Ascending aorta (tissue), 2 donors: ENCODE data around the gene AK8. TPM values are rescaled to one million over a fixed set of nuclear protein-coding genes. Genes with fewer than 3 reads are reported as not detected.

ENCODE experiments used
- DNase-seq, 2 donors: peaks; one replicate each; pipeline ENCODE4 v3.0.0-alpha.2; 2019; ENCODE audit warnings: low spot score in 2 of 2
- H3K27ac ChIP-seq, 2 donors: fragments of 200-600 bp; sonication (generic); one replicate each; pipeline ENCODE4 v1.5.1; 2016 to 2017; ENCODE audit warnings: mild to moderate bottlenecking in 1 of 2
- H3K27me3 ChIP-seq: fragments of 200-600 bp; sonication (generic); one replicate; pipeline ENCODE4 v1.5.1; 2017
- H3K36me3 ChIP-seq, 2 donors: fragments of 200-600 bp; sonication (generic); one replicate each; pipeline ENCODE4 v1.5.1; 2016
- H3K4me1 ChIP-seq, 2 donors: fragments of 200-600 bp; sonication (generic); one replicate each; pipeline ENCODE4 v1.5.1; 2016 to 2017; ENCODE audit warnings: mild to moderate bottlenecking in 1 of 2
- H3K4me3 ChIP-seq, 2 donors: fragments of 200-600 bp; sonication (generic); one replicate each; pipeline ENCODE4 v1.5.1; 2016 to 2017; ENCODE audit warnings: mild to moderate bottlenecking in 1 of 2
- H3K9me3 ChIP-seq, 2 donors: fragments of 200-600 bp; sonication (generic); one replicate each; pipeline ENCODE4 v1.5.1; 2016
- CTCF ChIP-seq, 3 experiments: fragments of 200-600 bp in 2 of 3; fragments of 450-650 bp in 1 of 3; sonication (generic) in 2 of 3; IDR thresholded peaks; one replicate each; pipeline ENCODE4 v1.5.1; 2016 to 2019; ENCODE audit warnings: antibody characterized with exemption in 3 of 3, mild to moderate bottlenecking in 1 of 3, moderate library complexity in 1 of 3
- intact Hi-C: fragments of 100-400 bp; cut with DNase I; formaldehyde crosslinking; loops from one replicate; pipeline ENCODE4 v1.15.1; 2023
- total RNA-seq: library from RNA; depleted of rRNA; stranded (reverse); fragments of >200 nt; gene quantifications from one replicate; pipeline ENCODE4 v1.1.0, GENCODE V29; 2016

Gene AK8
- total RNA-seq, 1 donor from 2014 or later: not detected

- no peaks in the 10 kb centered on the region for H3K4me1 ChIP-seq
- TF ChIP-seq CTCF (IDR thresholded peaks at IDR 0.05): no peak
- intact Hi-C loops: no loop called here
- no peak overlapping the region for H3K27ac ChIP-seq
- no peak for DNase-seq
- H3K9me3 ChIP-seq: no peaks in the 10 kb centered on the region
- peaks cover 54 to 67% of the 10 kb centered on the region in 2 donors for H3K36me3 ChIP-seq
- no peak overlapping the region for H3K4me3 ChIP-seq
- H3K27me3 ChIP-seq: no peaks in the 10 kb centered on the region
These were observed 17.1 kb upstream of the AK8 start for GRCh38 chr9:132894862-132895835.

- no peak for DNase-seq
- H3K27me3 ChIP-seq: no peaks in the 10 kb centered on the region
- no peak overlapping the region for H3K27ac ChIP-seq
- no peaks in the 10 kb centered on the region for H3K4me1 ChIP-seq
- TF ChIP-seq CTCF (IDR thresholded peaks at IDR 0.05): no peak
- intact Hi-C loops: no loop called here
- no peak overlapping the region for H3K4me3 ChIP-seq
- no peaks in the 10 kb centered on the region for H3K9me3 ChIP-seq
- peaks cover 47 to 59% of the 10 kb centered on the region in 2 donors for H3K36me3 ChIP-seq
These were observed 16.3 kb upstream of the AK8 start for GRCh38 chr9:132894346-132894745.

DNA sequence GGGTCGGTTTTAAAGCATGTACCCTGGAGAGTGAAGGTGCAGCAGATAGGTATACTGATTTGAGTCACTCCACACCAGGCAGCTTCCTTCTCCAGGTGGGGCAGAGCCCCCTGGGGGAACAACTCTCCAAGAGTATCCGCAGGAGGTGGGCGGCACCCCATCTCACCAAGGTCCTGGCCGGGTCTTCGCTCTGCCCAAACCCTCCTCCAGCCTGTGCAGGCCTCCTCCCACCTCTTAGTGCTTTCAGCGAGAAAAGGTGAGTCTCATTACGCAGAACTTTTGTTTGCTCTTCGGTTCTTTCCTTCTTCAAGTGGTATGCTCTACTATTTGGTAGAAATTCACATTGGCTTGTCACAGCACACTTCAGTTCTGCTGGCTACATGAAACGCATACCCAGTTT, 14.3 kb upstream of the AK8 start:
- H3K9me3 ChIP-seq: no peaks in the 10 kb centered on the region
- intact Hi-C loops: loop anchor here (2.0 kb wide), 1 partner anchor 60 kb away; no protein-coding TSS in a partner anchor
- no peaks in the 10 kb centered on the region for H3K4me1 ChIP-seq
- no peak overlapping the region for H3K4me3 ChIP-seq
- H3K27ac ChIP-seq: no peak overlapping the region
- no peaks in the 10 kb centered on the region for H3K27me3 ChIP-seq
- DNase-seq: peak in 1 of 2 donors; percentile 11
- no peak for TF ChIP-seq CTCF (IDR thresholded peaks at IDR 0.05)
- peaks cover 29 to 43% of the 10 kb centered on the region in 2 donors for H3K36me3 ChIP-seq

DNA sequence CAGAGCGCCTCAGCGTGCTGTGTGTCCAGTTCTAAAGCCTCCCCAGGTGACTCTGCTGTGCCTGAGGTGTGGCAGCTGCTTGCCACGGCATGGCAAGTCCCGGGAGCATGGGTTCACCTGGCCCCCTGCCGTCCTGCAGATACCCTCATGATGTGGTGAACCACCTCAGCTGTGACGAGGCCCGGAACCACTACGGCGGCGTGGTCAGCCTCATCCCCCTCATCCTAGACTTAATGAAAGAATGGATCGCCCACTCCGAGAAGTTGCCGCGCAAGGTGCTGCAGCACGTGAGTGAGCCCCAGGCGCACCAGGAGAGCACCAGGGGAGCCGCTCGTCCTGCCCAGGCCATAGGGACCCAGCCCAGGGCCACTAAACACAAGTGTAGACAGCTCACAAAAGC, 10.1 kb upstream of the AK8 start:
- Histone ChIP-seq H3K9me3 (no peaks in the 10 kb centered on the region), H3K4me3 (no peak overlapping the region), H3K27ac (no peak overlapping the region), H3K27me3 (no peaks in the 10 kb centered on the region), H3K36me3 (peaks cover 2 to 14% of the 10 kb centered on the region in 2 donors), H3K4me1 (no peaks in the 10 kb centered on the region)
- no peak for DNase-seq
- intact Hi-C loops: no loop called here
- TF ChIP-seq CTCF (IDR thresholded peaks at IDR 0.05): no peak

DNA sequence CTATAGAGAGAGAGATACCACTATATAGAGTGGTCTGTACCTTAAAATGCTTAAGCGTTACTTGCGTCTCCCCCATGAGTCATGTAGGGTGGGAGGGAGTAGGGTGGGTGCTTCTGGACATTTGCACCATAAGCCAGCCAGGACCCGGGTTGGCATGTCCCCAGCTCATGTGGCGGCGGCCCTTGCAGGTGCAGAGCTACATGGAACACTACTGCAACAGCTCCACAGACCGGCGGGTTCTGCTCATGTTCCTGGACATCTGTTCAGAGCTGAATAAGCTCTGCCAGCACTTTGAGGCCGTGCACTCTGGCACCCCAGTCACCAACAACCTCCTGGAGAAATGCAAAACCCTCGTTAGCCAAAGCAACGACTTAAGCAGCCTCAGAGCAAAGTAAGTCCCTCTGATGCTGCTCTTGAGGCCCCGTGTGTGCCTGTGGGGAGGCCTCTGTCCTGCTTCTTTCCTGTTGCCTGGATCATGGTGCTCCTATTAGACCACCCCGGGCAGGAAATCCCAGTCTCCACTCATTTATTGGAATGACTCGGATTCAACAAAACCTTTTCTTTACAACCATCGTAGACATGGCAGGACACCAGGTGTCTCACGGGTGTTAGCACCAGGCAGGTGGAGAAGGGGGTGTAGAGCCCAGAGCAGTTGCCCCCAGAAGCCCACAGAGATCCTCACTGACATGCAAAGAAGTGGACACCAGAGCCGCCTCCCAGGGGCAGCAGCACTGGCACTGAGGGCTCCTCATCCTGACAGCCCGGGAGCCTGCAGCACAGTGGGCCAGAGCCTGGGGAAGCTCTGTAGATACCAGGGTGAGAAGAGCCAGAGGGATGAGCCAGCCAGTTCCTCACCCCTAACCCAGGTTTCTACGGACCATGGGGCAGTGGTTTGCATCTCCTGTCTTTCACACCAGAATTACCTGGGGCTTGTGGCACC, 9.4 kb upstream of the AK8 start:
- intact Hi-C loops: no loop called here
- Histone ChIP-seq H3K4me3 (no peak overlapping the region), H3K36me3 (peaks cover 0 to 14% of the 10 kb centered on the region in 2 donors), H3K9me3 (no peaks in the 10 kb centered on the region), H3K4me1 (no peaks in the 10 kb centered on the region), H3K27me3 (no peaks in the 10 kb centered on the region), H3K27ac (no peak overlapping the region)
- DNase-seq: no peak
- TF ChIP-seq CTCF (IDR thresholded peaks at IDR 0.05): no peak
